Mammary epithelial cell (primary cell): Measurements from ENCODE around the gene GRPEL1.

Experiments used
- CTCF ChIP-seq, 2 donors: IDR thresholded peaks in 1 of 2; conservative IDR thresholded peaks in 1 of 2; 2 replicates each; pipeline ENCODE4 v1.5.1; 2011 to 2012; ENCODE audit warnings: inconsistent platforms in 2 of 2, low read length in 2 of 2, mild to moderate bottlenecking in 2 of 2, control low read depth in 1 of 2, low read depth in 1 of 2; ENCODE audit not compliant: insufficient read depth in 1 of 2; ENCODE audit errors: extremely low read depth in 1 of 2
- EZH2 ChIP-seq: IDR thresholded peaks from 2 replicates; pipeline ENCODE4 v1.6.1; 2012; ENCODE audit warnings: low read length, inconsistent platforms, borderline replicate concordance

DNA sequence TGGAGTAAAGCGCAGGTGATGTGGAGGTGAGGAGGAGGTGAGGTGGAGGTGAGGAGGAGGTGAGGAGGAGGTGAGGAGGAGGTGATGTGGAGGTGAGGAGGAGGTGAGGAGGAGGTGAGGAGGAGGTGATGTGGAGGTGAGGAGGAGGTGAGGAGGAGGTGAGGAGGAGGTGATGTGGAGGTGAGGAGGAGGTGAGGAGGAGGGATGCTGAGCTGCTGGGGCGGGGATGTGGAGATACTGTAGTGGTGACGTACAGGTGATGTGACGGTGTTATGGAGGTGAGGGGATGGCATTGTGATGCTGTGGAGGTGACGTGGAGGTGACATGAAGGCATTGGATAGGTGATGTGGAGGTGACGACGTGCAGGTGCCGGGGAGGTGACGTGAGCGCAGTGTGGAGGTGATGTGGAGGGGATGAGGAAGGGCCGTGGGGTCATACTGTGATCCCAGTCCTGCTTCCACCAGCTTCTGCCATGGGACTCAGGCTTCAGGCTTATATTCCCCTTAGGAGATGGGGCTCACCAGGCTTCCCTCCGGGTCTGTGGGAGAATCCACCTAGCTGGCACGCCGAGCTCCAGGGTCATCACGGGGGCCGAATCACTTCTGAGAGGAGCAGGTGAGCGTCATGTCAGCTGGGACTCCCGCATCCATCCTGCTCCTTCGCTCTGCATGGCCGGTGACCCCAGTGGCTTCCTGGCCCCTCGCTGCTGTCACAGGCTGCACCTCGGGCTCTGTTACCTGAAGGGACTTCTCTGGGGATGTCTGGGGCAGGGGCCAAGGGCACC is 47.9 kb upstream of the GRPEL1 start:
- TF ChIP-seq EZH2: no peak
- no peak for TF ChIP-seq CTCF (conservative IDR thresholded peaks at IDR 0.05 in 1 of 2, IDR thresholded peaks at IDR 0.05 in 1 of 2; ENCODE audit: extremely low read depth in 1 of 2, insufficient read depth in 1 of 2, low read depth in 1 of 2, low read length in 2 of 2)
